Activated T-helper 1 cell treated with Interleukin-2 at 50 U/mL for 16 hours (primary cell): ENCODE measurements around the gene TNPO1.

Source experiments
- DNase-seq: peaks from one replicate; pipeline ENCODE4 v3.0.0-alpha.2; 2020; ENCODE audit warnings: low read depth

The TNPO1 gene

GRCh38 chr5:72818866-72819534 lies 2.5 kb downstream of the TNPO1 start:
- DNase-seq: peak; percentile 20

- no peak for DNase-seq
Measured at GRCh38 chr5:72821776-72822175, 5.3 kb downstream of the TNPO1 start.

- DNase-seq: no peak
Measured at GRCh38 chr5:72822944-72823343, 6.5 kb downstream of the TNPO1 start.

GRCh38 chr5:72829707-72830106 lies 13.2 kb downstream of the TNPO1 start:
- no peak for DNase-seq

GRCh38 chr5:72830362-72830761 lies 13.9 kb downstream of the TNPO1 start:
- no peak for DNase-seq

GRCh38 chr5:72831685-72832084 lies 15.2 kb downstream of the TNPO1 start:
- DNase-seq: no peak

GRCh38 chr5:72834924-72835323 lies 18.5 kb downstream of the TNPO1 start:
- no peak for DNase-seq

GRCh38 chr5:72835633-72836032 lies 19.2 kb downstream of the TNPO1 start:
- DNase-seq: no peak

- no peak for DNase-seq
Measured at GRCh38 chr5:72836810-72837209, 20.3 kb downstream of the TNPO1 start.

GRCh38 chr5:72837524-72838096 lies 21.1 kb downstream of the TNPO1 start:
- DNase-seq: no peak

GRCh38 chr5:72840041-72840440 lies 23.6 kb downstream of the TNPO1 start:
- no peak for DNase-seq

- DNase-seq: no peak
Measured at GRCh38 chr5:72841756-72842535, 25.5 kb downstream of the TNPO1 start.

GRCh38 chr5:72842816-72843215 lies 26.4 kb downstream of the TNPO1 start:
- no peak for DNase-seq

- DNase-seq: no peak
Measured at GRCh38 chr5:72844218-72844603, 27.8 kb downstream of the TNPO1 start.

GRCh38 chr5:72845889-72846288 lies 29.4 kb downstream of the TNPO1 start:
- DNase-seq: no peak

GRCh38 chr5:72846483-72846882 lies 30.0 kb downstream of the TNPO1 start:
- DNase-seq: no peak

- DNase-seq: no peak
Measured at GRCh38 chr5:72847439-72847838, 31.0 kb downstream of the TNPO1 start.

GRCh38 chr5:72847989-72848473 lies 31.6 kb downstream of the TNPO1 start:
- peak; percentile 71 for DNase-seq

- DNase-seq: peak; percentile 26
Measured at GRCh38 chr5:72848474-72849428, 32.3 kb downstream of the TNPO1 start.

- no peak for DNase-seq
Measured at GRCh38 chr5:72849546-72849945, 33.1 kb downstream of the TNPO1 start.

- DNase-seq: no peak
Measured at GRCh38 chr5:72850113-72850512, 33.7 kb downstream of the TNPO1 start.

GRCh38 chr5:72852356-72852755 lies 35.9 kb downstream of the TNPO1 start:
- no peak for DNase-seq
